GM19193 (cell line): ENCODE results near the gene CEP170.
A peak's percentile ranks its signal among the peaks of the same experiment; 100 is the strongest.

ENCODE experiments used
- POLR2A ChIP-seq: IDR thresholded peaks from 4 replicates; pipeline ENCODE4 v1.6.1; 2011; ENCODE audit not compliant: insufficient read depth, insufficient read length; ENCODE audit errors: extremely low read depth

Gene CEP170

GRCh38 chr1:243255791-243256512 is 871 bp upstream of the CEP170 start, which contains the start of gene SDCCAG8:
Gene SDCCAG8 (plus strand): TSS chr1:243256041. CDS start chr1:243256174, 133 bp downstream.
- TF ChIP-seq POLR2A = peak; percentile 86

GRCh38 chr1:243254233-243254926 is 701 bp downstream of the CEP170 start:
- peak; percentile 6 for TF ChIP-seq POLR2A

- no peak for TF ChIP-seq POLR2A
Measured at GRCh38 chr1:243253926-243254232, 1.2 kb downstream of the CEP170 start.

- no peak for TF ChIP-seq POLR2A
Measured at GRCh38 chr1:243253211-243253925, 1.7 kb downstream of the CEP170 start.

GRCh38 chr1:243251539-243251938 is 3.5 kb downstream of the CEP170 start:
- no peak for TF ChIP-seq POLR2A

GRCh38 chr1:243250102-243250501 is 5.0 kb downstream of the CEP170 start:
- TF ChIP-seq POLR2A = no peak

- TF ChIP-seq POLR2A = no peak
Measured at GRCh38 chr1:243249214-243249613, 5.9 kb downstream of the CEP170 start.

- no peak for TF ChIP-seq POLR2A
Measured at GRCh38 chr1:243247901-243248300, 7.2 kb downstream of the CEP170 start.

GRCh38 chr1:243246916-243247315 is 8.2 kb downstream of the CEP170 start:
- no peak for TF ChIP-seq POLR2A

GRCh38 chr1:243244432-243244841 is 10.6 kb downstream of the CEP170 start:
- no peak for TF ChIP-seq POLR2A

- no peak for TF ChIP-seq POLR2A
Measured at GRCh38 chr1:243236604-243237252, 18.4 kb downstream of the CEP170 start.

- TF ChIP-seq POLR2A = no peak
Measured at GRCh38 chr1:243234978-243235647, 20.0 kb downstream of the CEP170 start.

- no peak for TF ChIP-seq POLR2A
Measured at GRCh38 chr1:243233908-243234307, 21.2 kb downstream of the CEP170 start.

GRCh38 chr1:243230914-243231313 is 24.2 kb downstream of the CEP170 start:
- no peak for TF ChIP-seq POLR2A

GRCh38 chr1:243229526-243229925 is 25.6 kb downstream of the CEP170 start:
- TF ChIP-seq POLR2A = no peak
